A673 (cell line): ENCODE results near the gene SMAD9.

ENCODE experiments used
- EZH2 ChIP-seq: fragments of 200-600 bp; sonication (generic); IDR thresholded peaks from 2 replicates; pipeline ENCODE4 v1.6.1; 2017; ENCODE audit warnings: borderline replicate concordance, low read depth, mild to moderate bottlenecking, mixed read lengths, antibody characterized with exemption, low read length; ENCODE audit not compliant: poor library complexity, severe bottlenecking
- TF ChIP-seq, protein P1 (sequence below): fragments of 300-800, 200-600 bp; sonication (generic); conservative IDR thresholded peaks from 2 replicates; pipeline ENCODE4 v1.5.1; 2017; ENCODE audit warnings: low read depth, mild to moderate bottlenecking, antibody characterized with exemption, low read length, moderate library complexity, mixed read lengths

DNA sequence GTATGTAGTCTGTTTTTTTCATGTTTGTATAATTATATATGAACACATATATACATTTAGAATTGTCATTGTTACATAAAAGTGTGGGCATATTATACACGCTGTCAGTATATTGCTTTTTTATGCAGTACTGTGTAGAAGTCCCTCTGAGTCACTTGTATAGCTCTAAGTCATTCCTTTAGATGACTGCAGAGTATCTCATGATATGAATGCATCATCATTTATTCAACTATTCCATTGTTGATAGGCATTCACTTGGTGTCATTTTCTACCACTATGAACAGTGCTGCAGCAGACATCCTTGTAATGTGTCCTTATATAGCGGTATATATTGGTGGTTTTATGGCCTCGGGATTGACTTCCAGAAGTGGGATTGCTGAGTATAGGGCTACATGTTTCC, 85.7 kb downstream of the SMAD9 start:
- TF ChIP-seq, protein P1, sequence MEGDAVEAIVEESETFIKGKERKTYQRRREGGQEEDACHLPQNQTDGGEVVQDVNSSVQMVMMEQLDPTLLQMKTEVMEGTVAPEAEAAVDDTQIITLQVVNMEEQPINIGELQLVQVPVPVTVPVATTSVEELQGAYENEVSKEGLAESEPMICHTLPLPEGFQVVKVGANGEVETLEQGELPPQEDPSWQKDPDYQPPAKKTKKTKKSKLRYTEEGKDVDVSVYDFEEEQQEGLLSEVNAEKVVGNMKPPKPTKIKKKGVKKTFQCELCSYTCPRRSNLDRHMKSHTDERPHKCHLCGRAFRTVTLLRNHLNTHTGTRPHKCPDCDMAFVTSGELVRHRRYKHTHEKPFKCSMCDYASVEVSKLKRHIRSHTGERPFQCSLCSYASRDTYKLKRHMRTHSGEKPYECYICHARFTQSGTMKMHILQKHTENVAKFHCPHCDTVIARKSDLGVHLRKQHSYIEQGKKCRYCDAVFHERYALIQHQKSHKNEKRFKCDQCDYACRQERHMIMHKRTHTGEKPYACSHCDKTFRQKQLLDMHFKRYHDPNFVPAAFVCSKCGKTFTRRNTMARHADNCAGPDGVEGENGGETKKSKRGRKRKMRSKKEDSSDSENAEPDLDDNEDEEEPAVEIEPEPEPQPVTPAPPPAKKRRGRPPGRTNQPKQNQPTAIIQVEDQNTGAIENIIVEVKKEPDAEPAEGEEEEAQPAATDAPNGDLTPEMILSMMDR, result no peak
- no peak for TF ChIP-seq EZH2
